Upper lobe of left lung (tissue), 6 donors: ENCODE results near the gene C4orf33. TPM values are rescaled to one million over a fixed set of nuclear protein-coding genes. Genes with fewer than 3 reads are reported as not detected.
"Not testable (repeated sequence)": the region's sequence is repeated elsewhere in the genome, so short reads cannot be mapped to it uniquely, and the experiment has no call there.

Experiments used
- ATAC-seq, 2 donors: fragments of 200-7000 bp; cut with Tn5 transposase; one replicate each; pipeline ENCODE4 v1.9.1; 2022; ENCODE audit warnings: mild to moderate bottlenecking in 2 of 2, moderate library complexity in 2 of 2; ENCODE audit not compliant: low FRiP score in 2 of 2
- DNase-seq, 2 donors: peaks; one replicate each; pipeline ENCODE4 v3.0.0-alpha.2; 2019 to 2020
- H3K27ac ChIP-seq, 4 donors: fragments of 200-600 bp; sonication (generic); one replicate each; pipeline ENCODE4 v1.5.1; 2016 to 2019
- H3K27me3 ChIP-seq, 4 donors: fragments of 200-600 bp; sonication (generic); one replicate each; pipeline ENCODE4 v1.5.1; 2017 to 2019
- H3K36me3 ChIP-seq, 4 donors: fragments of 200-600 bp; sonication (generic); one replicate each; pipeline ENCODE4 v1.5.1; 2016 to 2019
- H3K4me1 ChIP-seq, 4 donors: fragments of 200-600 bp; sonication (generic); one replicate each; pipeline ENCODE4 v1.5.1; 2018 to 2019
- H3K4me3 ChIP-seq, 4 donors: fragments of 200-600 bp; sonication (generic); one replicate each; pipeline ENCODE4 v1.5.1; 2017 to 2019; ENCODE audit warnings: mild to moderate bottlenecking in 2 of 4, moderate library complexity in 1 of 4
- H3K9me3 ChIP-seq, 4 donors: fragments of 200-600 bp; sonication (generic); one replicate each; pipeline ENCODE4 v1.5.1; 2018 to 2019
- CTCF ChIP-seq, 6 experiments: fragments of 450-650 bp in 4 of 6; fragments of 200-600 bp in 2 of 6; sonication (generic) in 2 of 6; IDR thresholded peaks; one replicate each; pipeline ENCODE4 v1.5.1; 2016 to 2019; ENCODE audit warnings: antibody characterized with exemption in 6 of 6
- EP300 ChIP-seq, 4 donors: sonication (generic); formaldehyde crosslinking; IDR thresholded peaks; one replicate each; pipeline ENCODE4 v1.5.1; 2017; ENCODE audit warnings: antibody characterized with exemption in 4 of 4, control low read depth in 2 of 4
- POLR2A ChIP-seq, 4 donors: fragments of 450-650 bp; IDR thresholded peaks; one replicate each; pipeline ENCODE4 v1.5.1; 2016 to 2017; ENCODE audit warnings: antibody characterized with exemption in 4 of 4, mild to moderate bottlenecking in 2 of 4
- POLR2AphosphoS5 ChIP-seq, 2 donors: sonication (generic); formaldehyde crosslinking; IDR thresholded peaks; one replicate each; pipeline ENCODE4 v1.5.1; 2017; ENCODE audit warnings: antibody characterized with exemption in 2 of 2
- WGBS, 2 donors: methylation state at CpG; one replicate each; pipeline ENCODE4 v1.1.5; 2017 to 2018; 5-methylcytosine and 5-hydroxymethylcytosine counted together
- total RNA-seq, 6 donors: library from RNA; depleted of rRNA in 4 of 6; stranded (reverse); fragments of >200 nt in 4 of 6; gene quantifications; one replicate each; pipeline versions ENCODE4 v1.1.0 to v1.2.1, GENCODE V29; 2016 to 2021
- donor health status: DM: no; HTN: no; CAD: no; lungs with moderate emphysema.
- donor health status: DM: no; HTN: yes; CAD: no; lungs with severe emphysema.

Gene C4orf33
- total RNA-seq: 10 to 100 TPM in 4 of 6 donors, 1 to 10 TPM in 2; 5.0 to 16.9 (median 10.9) TPM

GRCh38 chr4:129095811-129096454 lies at the start of gene C4orf33:
TSS of gene C4orf33 (plus strand) at chr4:129096152. CDS start at chr4:129102611, 6,459 bp downstream.
- Histone ChIP-seq H3K27me3 (no peaks in the 10 kb centered on the region), H3K4me1 (peaks cover 11 to 25% (median 24%) of the 10 kb centered on the region in 4 donors), H3K9me3 (no peaks in the 10 kb centered on the region), H3K4me3 (peak within 1 kb of the TSS; percentile 18 to 60 (median 58)), H3K36me3 (no peaks in the 10 kb centered on the region), H3K27ac (peak within 1 kb of the TSS; percentile 83 to 93 (median 90))
- DNase-seq (peak in 1 of 2 donors; percentile 80), ATAC-seq (peak; percentile 75 to 77)
- TF ChIP-seq EP300 (IDR thresholded peaks at IDR 0.05): no peak
- peak in 1 of 2 donors; percentile 29 for TF ChIP-seq POLR2AphosphoS5 (IDR thresholded peaks at IDR 0.05)
- TF ChIP-seq POLR2A (IDR thresholded peaks at IDR 0.05): peak in 2 of 4 donors; percentile 21 to 48
- TF ChIP-seq CTCF (IDR thresholded peaks at IDR 0.05): no peak
- 2 to 4% methylated on average over 14 of the region's 14 CpGs for WGBS, 2 donors

GRCh38 chr4:129059028-129059427 lies 36.9 kb upstream of the C4orf33 start:
- Histone ChIP-seq H3K36me3 (peaks cover 0 to 7% (median 1%) of the 10 kb centered on the region in 4 donors), H3K4me3 (no peak overlapping the region), H3K27me3 (no peaks in the 10 kb centered on the region), H3K4me1 (no peaks in the 10 kb centered on the region), H3K9me3 (peaks cover 23 to 85% (median 63%) of the 10 kb centered on the region in 4 donors), H3K27ac (no peak overlapping the region)
- TF ChIP-seq EP300 (IDR thresholded peaks at IDR 0.05): no peak
- no peak for TF ChIP-seq POLR2A (IDR thresholded peaks at IDR 0.05)
- TF ChIP-seq POLR2AphosphoS5 (IDR thresholded peaks at IDR 0.05): no peak
- TF ChIP-seq CTCF (IDR thresholded peaks at IDR 0.05): no peak
- DNase-seq: no peak
- no peak for ATAC-seq

- H3K27ac ChIP-seq: no peak overlapping the region
- DNase-seq (no peak), ATAC-seq (no peak)
- H3K9me3 ChIP-seq: peaks cover 19 to 64% (median 44%) of the 10 kb centered on the region in 4 donors
- H3K4me3 ChIP-seq: no peak overlapping the region
- no peaks in the 10 kb centered on the region for H3K4me1 ChIP-seq
- H3K36me3 ChIP-seq: peaks cover 0 to 7% (median 1%) of the 10 kb centered on the region in 4 donors
- no peak for TF ChIP-seq EP300 (IDR thresholded peaks at IDR 0.05)
- TF ChIP-seq POLR2A (IDR thresholded peaks at IDR 0.05): no peak
- TF ChIP-seq CTCF (IDR thresholded peaks at IDR 0.05): no peak
- TF ChIP-seq POLR2AphosphoS5 (IDR thresholded peaks at IDR 0.05): no peak
- 97% methylated on average over 3 of the region's 3 CpGs for WGBS, 2 donors
- no peaks in the 10 kb centered on the region for H3K27me3 ChIP-seq
These were observed 33.4 kb upstream of the C4orf33 start for GRCh38 chr4:129062580-129062979.

GRCh38 chr4:129063640-129064039 lies 32.3 kb upstream of the C4orf33 start:
- H3K9me3 ChIP-seq: peaks cover 19 to 60% (median 44%) of the 10 kb centered on the region in 4 donors
- H3K36me3 ChIP-seq: peaks cover 0 to 7% (median 1%) of the 10 kb centered on the region in 4 donors
- no peak overlapping the region for H3K27ac ChIP-seq
- no peaks in the 10 kb centered on the region for H3K27me3 ChIP-seq
- TF ChIP-seq POLR2AphosphoS5 (IDR thresholded peaks at IDR 0.05) (no peak), EP300 (IDR thresholded peaks at IDR 0.05) (no peak), CTCF (IDR thresholded peaks at IDR 0.05) (no peak), POLR2A (IDR thresholded peaks at IDR 0.05) (no peak)
- DNase-seq: no peak
- H3K4me3 ChIP-seq: no peak overlapping the region
- no peaks in the 10 kb centered on the region for H3K4me1 ChIP-seq
- WGBS, 2 donors: 93 to 95% methylated on average over 2 of the region's 2 CpGs
- no peak for ATAC-seq

- no peaks in the 10 kb centered on the region for H3K4me1 ChIP-seq
- no peak overlapping the region for H3K27ac ChIP-seq
- no peak for ATAC-seq
- peaks cover 0 to 7% (median 1%) of the 10 kb centered on the region in 4 donors for H3K36me3 ChIP-seq
- no peak overlapping the region for H3K4me3 ChIP-seq
- no peaks in the 10 kb centered on the region for H3K27me3 ChIP-seq
- DNase-seq: no peak
- TF ChIP-seq POLR2AphosphoS5 (IDR thresholded peaks at IDR 0.05): no peak
- no peak for TF ChIP-seq EP300 (IDR thresholded peaks at IDR 0.05)
- TF ChIP-seq CTCF (IDR thresholded peaks at IDR 0.05): no peak
- no peak for TF ChIP-seq POLR2A (IDR thresholded peaks at IDR 0.05)
- H3K9me3 ChIP-seq: peaks cover 19 to 52% (median 38%) of the 10 kb centered on the region in 4 donors
These were observed 31.2 kb upstream of the C4orf33 start for GRCh38 chr4:129064717-129065116.

GRCh38 chr4:129069537-129069936 lies 26.4 kb upstream of the C4orf33 start:
- H3K4me3 ChIP-seq, H3K4me1 ChIP-seq, H3K9me3 ChIP-seq, H3K27ac ChIP-seq, H3K36me3 ChIP-seq, DNase-seq, H3K27me3 ChIP-seq, ATAC-seq: not testable (repeated sequence)
- 94 to 100% methylated on average over 2 of the region's 2 CpGs for WGBS, 2 donors
